GM21717 (cell line): ENCODE measurements around the gene C1orf185.
"Not testable (repeated sequence)": the region's sequence is repeated elsewhere in the genome, so short reads cannot be mapped to it uniquely, and the experiment has no call there.

Experiments
- ATAC-seq: cut with Tn5 transposase; IDR thresholded peaks from one replicate; pipeline ENCODE4 v1.9.1; 2021; ENCODE audit warnings: mild to moderate bottlenecking, moderate library complexity; ENCODE audit not compliant: unreplicated experiment

The C1orf185 gene

DNA sequence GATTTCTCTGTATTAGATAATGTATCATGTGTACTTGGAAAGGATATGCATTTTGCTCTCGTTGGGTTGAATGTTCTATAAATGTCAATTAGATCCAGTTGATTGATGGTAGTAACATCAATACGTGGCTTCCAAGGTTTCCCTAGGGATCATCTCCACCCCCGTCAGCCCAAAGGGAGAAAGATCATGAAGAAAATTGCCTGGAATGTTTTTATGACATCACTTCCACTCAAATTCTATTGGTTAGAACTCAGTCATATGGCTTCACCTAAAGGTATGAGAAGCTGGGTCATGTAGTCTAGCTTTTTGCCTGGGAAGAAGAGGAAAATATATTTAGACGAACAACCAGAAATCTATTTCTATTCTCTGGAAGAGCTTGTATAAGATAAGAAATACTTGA is at the start of gene C1orf185:
C1orf185 (plus strand) TSS at position 253 of the 400 bp plus-strand sequence; CDS start at position 259, 6 bp downstream.
- no peak for ATAC-seq

DNA sequence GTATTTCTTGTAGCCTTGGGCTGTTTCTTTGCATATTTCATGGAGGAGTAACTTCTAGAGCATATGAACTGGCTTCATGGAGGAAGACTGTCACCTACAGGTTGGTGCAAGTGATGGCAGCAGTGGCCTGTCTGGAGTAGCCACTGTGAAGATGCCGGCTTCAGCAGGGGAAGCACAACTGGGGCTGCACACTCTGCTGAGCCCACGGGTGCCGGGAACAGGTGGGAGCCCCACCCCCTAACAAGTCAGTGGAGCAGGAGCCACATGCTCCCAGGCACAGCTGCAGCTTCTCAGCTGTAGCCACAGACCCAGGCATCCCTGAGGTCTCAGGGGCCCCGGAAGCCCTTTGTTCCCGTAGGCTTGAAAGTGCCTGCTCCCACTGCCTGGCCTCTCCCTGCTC is 43.2 kb upstream of the C1orf185 start:
- no peak for ATAC-seq

DNA sequence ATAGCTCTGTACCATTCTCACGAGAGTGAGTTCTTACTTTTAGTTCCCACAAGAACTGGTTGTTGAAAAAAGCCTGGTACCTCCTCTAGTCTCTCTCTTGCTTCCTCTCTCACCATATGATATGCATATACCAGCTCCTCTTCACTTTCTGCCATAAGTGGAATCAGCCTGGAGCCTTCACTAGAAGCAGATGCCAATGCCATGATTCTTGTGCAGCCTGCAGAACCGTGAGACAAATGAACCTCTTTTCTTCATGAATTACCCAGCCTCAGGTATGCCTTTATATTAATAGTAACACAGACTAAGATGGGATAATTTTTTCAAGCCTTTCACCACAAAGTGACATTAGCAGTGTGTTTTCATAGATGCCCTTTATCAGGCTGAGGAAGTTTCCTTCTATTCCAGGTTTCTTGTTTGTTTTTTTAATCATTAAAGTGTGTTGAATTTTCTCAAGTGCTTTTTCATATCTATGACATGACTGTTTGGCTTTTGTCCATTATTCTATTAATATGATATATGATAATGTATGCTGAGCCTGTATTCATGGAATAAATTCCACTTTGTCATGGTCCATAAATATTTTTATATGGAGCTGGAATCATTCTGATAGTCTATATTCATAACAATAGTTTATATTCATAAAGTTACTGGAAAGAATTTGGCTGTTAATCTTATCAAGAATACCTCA is 40.7 kb upstream of the C1orf185 start:
- no peak for ATAC-seq

DNA sequence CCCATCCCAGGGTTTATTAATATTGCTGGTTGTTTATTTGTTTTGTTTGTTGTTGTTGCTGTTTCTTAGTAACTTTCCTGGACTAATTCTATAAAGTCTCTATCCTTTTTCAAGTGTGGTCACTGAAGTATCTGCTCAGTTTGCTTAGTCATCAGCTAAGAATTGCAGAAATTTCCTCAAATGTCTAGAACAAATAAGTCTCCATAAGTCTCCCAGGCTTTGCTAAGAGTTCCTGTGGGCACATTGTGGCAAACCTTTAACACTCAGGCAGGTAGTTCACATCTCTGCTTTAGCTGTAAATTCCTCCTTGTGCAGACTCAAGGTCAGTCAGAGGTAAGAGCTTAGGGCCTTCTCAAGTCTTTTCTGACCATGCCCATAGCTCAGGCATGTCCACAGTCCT is 38.9 kb upstream of the C1orf185 start:
- no peak for ATAC-seq

DNA sequence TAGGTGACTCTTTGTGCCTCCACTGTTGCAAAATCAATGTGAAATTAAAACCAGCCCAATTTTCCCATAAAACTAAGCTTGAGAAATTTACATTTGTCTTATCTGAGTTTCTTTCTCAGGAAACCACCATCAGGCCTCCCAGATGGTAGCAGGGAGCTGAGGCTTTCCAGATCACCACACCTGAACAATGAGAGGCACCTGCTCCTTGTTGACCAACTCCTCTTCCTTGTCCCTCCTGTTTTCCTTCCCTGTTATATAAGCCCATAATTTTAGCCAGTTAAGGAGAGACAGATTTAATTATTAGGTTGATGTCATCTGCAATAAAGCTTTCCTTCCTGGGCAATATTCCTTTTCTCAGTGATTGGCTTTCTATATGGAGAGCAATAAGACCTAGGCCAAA is 32.0 kb upstream of the C1orf185 start:
- ATAC-seq: no peak

DNA sequence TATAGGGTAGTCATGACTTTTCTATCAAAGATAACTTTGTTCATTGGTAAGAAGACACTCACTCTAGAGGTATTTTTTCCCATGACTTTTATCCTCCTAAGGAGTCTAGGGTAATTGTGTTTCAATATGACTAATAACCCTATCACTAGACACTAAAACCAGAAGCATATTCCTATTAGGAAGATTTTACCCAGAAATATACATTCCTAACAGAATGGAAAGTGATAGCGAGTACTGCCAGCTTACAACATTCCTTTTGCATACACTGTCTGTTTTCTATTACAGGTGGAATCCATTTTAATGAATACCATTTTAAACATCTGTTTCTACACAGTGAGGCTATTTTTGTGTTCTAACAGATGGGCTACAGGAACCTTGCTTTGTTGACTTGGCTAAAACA is 31.4 kb upstream of the C1orf185 start:
- ATAC-seq: no peak

DNA sequence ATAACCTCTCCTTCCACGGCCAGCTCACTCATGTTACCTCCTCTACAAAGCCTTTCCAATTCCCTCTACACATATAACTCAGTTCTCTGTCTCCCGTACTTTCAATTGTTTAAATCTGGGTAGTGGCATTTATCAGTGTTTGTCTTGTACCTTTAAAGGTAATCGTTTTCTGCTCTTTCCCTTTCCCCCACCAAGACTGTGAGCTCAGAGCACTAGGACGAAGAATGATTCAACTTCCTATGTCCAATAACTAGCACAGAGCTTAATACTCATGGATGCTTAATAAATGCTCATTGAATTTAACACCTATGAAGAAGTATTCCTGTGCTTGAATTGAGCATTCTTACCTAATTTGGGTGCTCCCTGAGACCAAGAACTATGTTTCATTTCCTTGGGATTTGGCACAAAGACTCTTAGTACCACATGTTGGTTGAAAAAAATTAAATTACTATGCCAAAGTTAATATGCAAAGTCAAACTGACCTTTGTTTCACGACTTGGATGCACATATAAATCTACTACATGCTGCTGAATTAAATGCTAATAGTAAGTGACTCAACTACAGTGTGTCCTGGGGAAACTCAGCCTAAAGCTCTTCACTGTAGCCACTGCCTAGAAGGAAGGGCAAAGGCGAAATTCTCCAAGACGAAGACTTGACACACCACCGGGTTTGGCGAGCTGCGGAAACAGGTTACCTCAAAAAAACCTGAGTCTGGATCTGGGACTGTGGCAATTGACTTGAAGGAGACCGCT is 30.6 kb upstream of the C1orf185 start:
- ATAC-seq: no peak

DNA sequence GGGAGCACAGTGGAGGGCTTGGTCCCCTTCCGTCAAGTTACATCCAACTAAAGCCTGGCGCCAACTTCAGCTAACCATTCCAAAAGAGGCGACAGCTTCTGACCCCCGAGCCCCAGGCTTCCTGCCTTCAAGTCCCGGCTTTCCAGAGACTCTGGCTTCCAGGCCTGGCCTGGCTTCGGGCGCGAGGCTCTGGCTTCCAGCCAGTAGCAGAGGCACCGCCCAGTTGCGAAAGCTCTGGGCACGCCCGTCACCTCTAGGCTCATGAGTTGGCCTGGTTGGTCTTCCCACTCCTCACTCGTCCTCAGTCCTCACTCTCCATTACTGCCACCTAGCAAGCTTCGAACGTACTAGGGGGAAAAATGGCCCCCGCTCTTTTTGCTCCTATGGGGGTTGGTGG is 30.0 kb upstream of the C1orf185 start:
- no peak for ATAC-seq

DNA sequence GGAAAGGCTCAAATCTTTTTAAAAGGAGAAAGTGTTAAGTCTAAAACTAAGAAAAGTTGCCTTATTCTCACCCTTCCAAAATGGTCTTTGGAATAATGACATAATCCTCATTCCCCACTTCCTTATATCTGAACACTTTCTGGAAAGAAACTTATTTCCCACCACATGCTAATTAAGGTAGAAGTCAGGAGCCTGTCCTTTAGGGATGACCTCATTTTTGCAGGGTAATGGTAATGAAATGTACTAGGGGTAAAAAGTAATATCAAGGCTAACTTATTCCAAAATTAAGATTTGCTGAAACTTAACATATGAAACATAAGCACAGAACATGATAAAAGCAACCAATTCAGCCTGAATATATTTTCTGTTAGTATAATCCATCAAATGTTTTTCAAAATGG is 29.4 kb upstream of the C1orf185 start:
- no peak for ATAC-seq

DNA sequence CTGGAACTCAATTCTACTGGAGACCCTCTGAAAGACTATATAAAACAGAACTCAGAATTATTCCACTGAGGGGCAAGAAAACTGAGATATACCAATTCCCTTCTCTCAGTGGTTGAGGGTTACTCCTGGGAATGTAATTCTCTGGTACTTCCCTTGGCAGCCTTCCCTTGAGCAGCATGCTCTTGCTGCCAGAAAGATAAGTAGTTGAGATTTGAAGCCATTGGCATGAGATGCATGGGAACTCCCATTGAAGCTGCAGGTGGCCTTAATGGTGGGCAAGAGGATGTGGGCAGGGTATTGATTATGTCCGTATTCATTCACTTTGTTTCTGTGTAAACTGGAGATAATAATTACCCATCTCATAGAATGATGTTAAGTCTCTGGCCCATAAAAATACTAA is 28.6 kb upstream of the C1orf185 start:
- ATAC-seq: no peak

DNA sequence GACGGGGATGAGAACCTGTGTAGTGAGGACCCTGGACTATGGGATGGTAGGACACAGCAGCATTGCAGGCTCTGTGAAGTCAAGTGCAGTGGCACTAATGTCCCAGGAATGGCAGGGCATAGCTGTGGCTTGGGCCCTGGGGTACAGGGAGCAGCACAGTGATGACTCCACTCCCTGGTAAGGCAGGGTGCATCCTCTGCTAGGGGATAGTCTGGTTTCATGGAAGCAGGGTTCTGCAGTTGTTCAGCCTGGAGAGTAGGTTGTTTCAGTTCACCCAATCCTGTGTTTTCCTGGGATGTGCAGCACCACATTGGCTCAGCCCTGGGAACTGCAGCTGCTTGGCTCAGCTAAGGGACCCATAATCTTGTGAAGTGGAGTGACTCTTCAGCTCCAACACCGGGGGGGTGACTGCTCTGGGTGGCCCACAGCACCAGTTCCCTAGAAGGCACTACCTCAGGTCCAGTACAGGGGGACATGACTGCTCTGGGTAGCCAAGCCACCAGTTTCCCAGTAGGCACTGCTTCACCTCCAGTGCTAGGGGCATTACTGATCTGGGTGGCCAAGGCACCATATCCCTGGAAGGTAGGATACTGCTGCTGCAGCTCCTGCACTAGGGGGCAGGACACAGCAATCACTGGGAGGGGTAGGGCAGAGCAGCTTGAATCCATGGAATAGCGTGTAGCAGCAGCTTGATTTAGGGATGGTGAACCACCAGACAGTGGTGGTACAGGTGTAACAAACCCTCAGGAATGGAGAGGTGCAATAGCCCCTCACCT is 15.3 kb upstream of the C1orf185 start:
- ATAC-seq: no peak

DNA sequence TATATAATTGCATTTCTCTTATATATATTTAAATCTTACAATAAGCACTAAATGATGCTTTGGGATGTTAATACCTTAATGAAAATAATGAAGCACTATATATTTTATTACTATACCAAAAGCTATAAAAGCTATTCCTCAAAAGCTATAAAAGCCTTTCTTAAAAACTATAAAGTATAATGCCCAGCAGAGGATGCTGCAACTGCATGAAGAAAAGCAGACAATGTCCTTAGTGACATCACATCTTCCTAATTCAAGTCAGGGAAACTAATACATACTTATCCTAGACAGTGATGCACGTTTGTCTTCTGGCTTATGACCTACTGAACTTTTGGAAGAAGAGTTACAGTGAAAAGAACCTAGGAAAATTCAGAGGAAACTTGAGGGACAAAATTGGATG is 13.6 kb upstream of the C1orf185 start:
- no peak for ATAC-seq

DNA sequence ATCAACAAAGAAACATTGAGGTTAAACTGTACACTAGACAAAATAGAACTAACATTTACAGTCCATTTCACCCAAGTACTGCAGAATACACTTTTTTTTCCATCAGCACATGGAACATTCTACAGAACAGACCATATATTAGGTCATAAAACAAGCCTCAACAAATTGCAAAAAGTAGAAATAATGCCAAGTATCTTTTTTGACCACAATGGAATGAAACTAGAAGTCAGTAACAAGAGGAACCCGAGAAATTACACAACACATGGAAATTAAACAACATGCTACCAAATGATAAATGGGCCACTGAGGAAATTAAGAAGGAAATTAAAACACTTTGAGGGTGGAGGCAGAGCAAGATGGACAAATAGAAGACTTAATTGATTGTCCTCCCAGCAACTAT is 8.4 kb upstream of the C1orf185 start:
- no peak for ATAC-seq

DNA sequence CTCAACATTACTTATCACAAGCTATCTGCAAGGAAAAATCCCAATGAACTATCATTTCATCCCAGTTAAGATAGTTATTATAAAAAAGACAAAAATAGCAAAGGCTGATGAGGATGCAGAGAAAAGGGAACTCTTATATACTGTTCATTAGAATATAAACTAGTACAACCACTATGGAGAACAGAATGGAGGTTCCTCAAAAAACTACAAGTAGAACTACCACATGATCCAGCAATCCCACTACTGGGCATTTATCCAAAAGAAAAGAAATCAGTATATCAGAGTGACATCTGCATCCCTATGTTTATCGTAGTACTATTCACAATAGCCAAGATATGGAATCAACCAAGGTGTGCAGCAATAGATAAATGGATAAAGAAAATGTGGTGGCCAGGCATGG is 4.9 kb upstream of the C1orf185 start:
- no peak for ATAC-seq

DNA sequence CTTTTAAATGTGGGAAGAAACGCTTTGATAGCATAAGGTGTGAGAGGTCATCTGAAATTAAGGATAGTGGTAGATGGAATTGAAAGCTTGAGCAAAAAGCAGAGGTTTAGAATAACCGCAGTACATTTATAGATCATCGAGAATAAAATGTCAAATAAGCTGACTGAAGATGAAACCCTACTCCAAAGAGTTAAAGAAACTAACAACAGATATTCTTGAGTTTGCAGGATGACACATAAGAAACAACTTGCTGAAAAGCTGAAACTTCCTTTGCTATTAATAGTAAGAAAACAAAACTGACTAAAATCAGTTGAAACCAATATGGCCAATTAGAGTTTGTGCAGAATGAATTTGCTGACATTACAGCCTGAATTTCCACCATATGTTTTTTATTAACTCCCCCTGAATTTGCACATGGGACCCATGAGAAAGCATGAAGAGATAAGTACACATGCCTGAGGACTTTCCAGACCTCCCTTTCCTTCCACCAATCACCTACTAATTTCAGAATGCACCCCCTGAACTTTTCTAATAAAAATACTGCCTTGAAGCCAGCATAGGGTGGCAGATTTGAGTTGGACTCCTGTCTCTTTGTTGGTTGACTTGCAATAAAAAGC is 1.7 kb upstream of the C1orf185 start:
- no peak for ATAC-seq

DNA sequence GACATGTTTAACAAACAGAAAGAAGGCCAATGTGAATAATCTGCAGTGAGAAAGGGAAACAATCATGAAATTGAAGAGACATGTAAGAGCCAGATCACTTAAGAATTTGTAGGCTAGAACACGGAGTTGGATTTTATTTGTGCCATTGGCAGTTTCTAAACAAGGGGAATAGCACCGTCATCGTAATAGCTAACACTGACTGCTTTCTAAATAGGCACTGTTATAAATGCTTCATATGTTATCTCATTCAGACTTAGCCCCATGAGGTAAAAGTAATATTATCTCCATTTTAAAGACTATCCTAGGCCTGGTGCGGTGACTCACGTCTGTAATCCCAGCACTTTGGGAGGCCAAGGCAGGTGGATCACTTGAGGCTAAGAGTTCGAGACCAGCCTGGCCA is 12.1 kb downstream of the C1orf185 start:
- no peak for ATAC-seq

DNA sequence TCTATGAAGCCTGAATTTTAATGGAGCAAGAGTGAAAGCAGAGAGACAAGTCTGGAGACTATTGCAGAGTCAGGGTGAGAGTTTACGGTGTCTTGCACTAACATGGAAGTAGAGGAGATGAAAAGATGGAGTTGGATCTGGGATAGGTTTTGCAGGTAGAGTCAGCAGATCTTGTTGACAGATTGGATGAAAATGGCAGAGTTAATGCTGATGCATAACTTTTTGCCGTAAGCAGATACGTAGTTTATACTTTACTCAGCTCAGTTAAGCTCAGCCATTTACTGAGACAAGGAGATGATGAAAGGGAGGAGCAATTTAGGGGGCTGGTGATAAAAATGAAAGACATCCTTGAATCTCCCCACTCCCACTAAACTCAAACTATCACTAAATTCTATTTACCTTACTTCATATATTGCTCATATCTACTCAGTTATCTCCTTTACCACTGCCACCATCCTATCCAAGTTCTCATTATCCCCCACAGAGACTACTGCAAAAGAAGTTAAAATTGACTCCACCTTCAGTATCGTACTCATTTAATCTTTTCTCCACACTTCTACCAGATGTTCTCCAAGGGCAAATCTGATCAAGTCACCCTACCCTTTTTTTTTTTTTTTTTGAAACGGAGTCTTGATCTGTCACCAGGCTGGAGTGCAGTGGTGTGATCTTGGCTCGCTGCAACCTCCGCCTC is 13.8 kb downstream of the C1orf185 start:
- no peak for ATAC-seq

DNA sequence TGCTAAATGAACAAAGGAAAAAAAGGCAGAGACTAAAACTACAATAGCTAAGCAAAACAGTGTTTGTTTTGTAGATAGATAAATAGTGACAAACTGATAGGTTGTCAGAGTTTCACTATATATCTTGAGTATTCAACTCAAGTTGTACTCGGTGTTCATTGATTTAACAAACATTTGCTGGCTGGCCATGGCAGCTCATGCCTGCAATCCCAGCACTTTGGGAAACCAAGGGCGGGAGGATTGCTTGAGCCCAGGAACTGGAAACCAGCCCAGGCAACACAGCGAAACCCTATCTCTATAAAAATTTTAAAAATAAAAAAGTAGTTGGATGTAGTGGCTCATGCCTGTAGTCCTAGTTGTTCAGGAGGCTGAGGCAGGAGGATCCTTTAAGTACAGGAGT is 17.3 kb downstream of the C1orf185 start:
- no peak for ATAC-seq

DNA sequence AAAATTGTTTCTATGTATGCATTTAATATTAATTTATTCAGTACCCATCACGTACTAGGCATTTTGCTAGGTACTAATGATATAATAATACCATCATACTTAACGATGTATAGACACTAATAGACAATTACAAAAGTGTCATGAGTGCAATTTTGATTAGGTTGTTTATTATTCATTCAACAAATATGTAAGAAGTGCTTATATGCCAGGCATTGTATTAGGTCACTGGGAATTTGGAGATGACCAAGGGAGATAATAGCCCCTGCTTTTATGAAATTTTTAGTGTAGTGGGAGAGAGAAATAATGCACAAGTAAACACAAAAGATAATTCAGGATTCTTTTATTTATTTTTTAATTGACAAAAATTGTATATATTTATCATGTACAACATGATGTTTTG is 18.6 kb downstream of the C1orf185 start:
- ATAC-seq: no peak

DNA sequence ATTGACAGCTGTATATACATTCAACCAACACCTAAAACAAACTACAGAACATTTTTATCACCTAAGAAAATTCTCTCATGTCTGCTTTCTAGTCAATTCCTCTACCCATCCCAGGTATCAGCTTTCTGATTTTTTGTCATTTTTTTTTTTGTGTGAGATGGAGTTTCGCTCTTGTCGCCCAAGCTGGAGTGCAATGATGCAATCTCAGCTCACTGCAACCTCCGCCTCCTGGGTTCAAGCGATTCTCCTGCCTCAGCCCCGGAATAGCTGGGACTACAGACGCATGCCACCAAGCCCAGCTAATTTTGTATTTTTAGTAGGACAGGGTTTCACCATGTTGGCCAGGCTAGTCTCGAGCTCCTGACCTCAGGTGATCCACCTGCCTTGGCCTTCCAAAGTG is 25.1 kb downstream of the C1orf185 start:
- ATAC-seq: not testable (repeated sequence)

DNA sequence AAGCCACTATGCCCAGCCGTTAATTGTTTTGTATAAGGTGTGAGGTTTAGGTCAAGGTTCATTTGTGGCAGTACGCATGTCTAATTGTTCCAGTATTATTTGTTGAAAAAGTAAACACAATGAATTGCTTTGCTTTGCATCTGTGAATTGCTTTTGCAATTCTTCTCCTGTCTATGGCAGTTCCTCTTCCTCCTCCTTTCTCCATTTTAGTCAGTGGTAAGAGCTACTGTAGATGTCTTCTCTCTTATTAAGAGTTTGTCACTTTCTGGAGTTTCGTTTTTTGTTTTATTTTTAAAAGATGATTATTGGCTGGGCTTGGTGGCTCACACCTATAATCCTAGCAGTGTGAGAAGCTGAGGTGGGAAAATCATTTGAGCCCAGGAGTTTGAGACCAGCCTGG is 29.2 kb downstream of the C1orf185 start:
- peak; percentile 56 for ATAC-seq
